Activated T-cell treated with anti-CD3 and anti-CD28 coated beads, Interleukin-2, amount 50 U/mL, for 1 hour (primary cell): Measurements from ENCODE around the gene CXXC5.
"Not testable (repeated sequence)": the region's sequence is repeated elsewhere in the genome, so short reads cannot be mapped to it uniquely, and the experiment has no call there.

ENCODE experiments used
- DNase-seq: peaks from one replicate; pipeline ENCODE4 v3.0.0-alpha.2; 2020

CXXC5 gene

DNA sequence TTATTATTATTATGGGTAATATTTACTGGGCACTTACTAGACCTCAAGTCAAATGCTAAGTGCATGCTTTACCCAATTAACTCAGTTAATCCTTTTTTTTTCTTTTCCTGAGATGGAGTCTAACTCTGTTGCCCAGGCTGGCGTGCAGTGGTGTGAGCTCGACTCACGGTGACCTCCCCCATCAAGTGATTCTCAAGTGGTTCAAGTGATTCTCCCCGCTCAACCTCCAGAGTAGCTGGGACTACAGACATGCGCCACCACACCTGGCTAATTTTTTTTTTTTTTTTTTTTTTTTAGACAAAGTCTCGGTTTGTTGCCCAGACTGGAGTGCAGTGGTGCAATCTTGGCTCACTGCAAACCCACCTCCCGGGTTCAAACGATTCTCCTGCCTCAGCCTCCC, 69.1 kb downstream of the CXXC5 start:
- no peak for DNase-seq

DNA sequence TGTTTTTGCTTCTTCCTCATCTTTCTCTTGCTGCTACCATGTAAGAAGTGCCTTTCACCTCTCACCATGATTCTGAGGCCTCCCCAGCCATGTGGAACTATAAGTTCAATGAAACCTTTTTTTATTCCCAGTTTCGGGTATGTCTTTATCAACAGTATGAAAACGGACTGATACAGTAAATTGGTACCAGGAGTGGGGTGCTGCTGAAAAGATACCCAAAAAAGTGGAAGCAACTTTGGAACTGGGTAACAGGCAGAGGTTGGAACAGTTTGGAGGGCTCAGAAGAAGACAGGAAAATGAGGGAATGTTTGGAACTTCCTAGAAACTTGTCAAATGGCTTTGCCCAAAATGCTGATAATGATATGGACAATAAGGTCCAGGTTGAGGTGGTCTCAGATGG, 70.3 kb downstream of the CXXC5 start:
- DNase-seq, result not testable (repeated sequence)

DNA sequence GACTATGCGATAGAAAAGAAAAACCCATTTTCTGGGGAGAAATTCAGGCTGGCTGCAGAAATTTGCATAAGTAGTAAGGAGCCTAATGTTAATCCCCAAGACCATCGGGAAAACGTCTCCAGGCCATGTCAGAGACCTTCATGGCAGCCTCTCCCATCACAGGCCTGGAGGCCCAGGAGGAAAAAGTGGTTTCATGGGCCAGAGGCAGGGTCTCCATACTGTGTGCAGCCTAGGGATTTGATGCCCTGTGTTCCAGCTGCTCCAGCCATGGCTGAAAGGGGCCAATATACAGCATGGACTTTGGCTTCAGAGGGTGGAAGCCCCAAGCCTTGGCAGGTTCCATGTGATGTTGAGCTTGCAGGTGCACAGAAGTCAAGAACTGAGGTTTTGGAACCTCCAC, 71.8 kb downstream of the CXXC5 start:
- not testable (repeated sequence) for DNase-seq

DNA sequence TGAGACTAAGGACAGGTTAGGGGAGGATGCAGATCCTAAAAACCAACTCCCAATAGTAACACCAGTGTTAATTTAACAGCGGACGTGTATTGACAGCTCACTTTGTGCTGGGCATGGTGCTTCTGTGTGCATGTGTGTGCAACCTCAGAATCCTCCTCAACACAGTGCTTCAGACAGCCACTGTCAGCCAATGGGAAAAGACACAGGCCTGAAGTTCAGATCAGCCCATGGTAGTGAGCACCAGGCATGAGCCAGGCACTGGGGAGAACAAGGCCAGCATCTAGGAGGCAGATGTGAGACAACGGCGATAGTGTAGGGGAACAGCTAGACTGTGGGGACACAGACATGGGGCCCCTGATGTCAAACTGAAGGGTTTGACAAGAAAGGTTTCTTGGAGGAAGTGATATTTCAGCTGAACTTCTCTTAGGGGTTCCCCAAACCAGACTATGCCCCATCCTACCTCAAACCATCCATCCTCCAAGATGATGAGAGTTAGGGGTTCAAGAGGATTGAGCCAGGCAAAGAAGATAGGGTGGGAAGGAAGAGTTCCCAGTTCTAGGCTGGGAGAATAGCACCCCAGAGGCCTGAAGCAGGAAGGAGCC, 75.9 kb downstream of the CXXC5 start:
- no peak for DNase-seq

DNA sequence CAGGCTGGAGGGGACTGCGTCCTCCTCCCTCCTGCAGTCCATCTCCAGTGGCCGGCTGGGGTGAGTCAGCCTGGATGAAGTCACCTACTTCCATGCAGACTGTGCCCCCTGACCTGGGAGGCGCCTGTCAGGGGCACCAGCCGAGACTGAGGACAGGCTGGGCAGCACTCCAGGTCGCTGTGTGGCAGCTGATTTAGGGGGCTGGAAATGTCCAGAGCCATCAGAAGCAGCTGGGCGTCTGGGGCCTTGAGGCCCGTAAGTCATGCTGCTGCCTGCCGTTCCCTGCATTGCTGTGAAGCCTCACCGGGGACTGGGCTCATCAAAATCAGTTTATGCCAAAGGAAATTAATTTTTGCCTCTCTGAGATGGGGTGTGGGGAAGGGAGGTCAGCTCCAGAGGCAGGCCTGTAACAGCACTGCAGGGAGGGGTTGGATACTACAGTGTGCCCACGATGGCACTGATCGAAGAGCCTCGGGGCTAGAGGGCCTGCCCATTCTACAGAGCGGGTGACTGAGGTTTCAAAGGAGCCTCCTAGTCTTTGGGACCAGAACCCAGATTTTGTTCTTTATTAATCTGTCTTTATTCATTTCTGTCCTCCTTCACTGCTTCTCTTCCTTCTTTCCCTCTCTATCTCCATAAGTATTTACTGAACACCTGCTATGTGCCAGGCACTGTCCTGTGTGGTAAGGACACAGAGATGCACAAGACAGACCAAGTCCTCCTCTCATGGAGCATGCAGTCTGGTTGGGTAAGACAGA, 77.1 kb downstream of the CXXC5 start:
- no peak for DNase-seq

DNA sequence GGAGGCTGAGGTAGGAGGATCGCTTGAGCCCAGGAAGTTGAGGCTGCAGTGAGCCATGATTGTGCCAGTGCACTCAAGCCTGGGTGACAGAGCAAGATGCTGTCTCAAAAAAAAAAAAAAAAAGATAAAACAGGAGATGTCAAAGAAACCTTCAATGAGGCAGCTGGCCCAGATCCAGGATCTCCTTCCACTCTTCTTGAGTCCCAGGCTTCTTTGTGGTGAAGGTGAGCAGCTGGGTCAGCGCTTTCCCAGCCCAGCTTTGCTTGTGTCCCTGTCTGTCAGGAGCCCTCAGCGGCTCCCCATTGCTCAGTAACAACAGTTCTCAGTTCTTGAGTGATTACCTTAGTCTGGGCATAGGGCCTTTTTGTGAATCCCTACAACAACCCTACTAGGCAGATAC, 78.1 kb downstream of the CXXC5 start:
- DNase-seq, result no peak

DNA sequence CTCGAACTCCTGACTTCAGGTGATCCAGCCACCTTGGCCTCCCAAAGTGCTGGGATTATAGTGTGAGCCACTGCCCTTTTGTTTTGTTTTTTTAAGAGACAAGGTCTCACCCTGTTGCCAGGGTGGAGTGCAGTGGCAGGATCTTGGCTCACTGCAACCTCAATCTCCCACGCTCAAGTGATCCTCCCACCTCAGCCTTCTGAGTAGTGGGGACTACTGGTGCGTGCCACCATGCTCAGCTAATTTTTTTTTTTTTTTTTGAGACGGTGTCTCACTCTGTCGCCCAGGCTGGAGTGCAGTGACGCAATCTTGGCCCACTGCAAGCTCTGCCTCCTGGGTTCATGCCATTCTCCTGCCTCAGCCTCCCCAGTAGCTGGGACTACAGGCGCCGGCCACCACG, 79.5 kb downstream of the CXXC5 start:
- DNase-seq, result not testable (repeated sequence)

DNA sequence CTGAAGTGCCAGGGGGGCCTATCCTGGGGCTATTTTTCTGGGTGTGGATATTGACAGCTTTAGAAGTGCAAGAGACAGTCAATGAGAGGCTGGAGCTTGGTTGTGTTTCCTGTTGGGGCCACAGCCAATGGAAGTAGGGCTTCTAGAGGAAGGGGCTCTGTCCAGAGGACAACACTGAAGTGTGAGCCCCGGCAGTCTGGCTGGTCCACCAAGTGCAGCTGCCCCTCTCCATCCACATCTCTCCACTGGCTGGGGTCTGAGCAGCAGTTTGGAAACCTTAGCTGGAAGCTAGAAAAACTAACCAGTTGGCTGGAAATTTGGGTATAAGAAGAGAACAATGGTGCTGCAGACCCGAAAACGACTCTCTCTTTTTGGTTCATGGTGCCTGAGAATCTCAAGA, 83.1 kb downstream of the CXXC5 start:
- no peak for DNase-seq

DNA sequence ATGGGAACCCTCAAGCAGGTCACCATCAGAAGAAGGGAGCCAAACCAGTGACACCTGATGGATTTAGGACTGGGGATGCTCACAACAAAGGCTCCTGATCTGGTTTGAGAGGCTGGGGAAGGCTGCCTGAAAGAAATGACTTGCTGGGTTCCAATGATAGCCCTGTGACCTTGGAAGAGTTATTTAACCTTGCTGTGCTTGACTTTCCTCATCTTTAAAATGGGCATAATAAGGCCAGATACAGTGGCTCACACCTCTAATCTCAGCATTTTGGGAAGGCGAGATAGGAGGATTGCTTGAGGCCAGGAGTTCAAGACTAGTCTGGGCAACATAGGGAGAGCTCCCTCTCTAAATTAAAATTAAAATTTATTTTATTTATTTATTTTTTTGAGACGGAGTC, 83.9 kb downstream of the CXXC5 start:
- no peak for DNase-seq

DNA sequence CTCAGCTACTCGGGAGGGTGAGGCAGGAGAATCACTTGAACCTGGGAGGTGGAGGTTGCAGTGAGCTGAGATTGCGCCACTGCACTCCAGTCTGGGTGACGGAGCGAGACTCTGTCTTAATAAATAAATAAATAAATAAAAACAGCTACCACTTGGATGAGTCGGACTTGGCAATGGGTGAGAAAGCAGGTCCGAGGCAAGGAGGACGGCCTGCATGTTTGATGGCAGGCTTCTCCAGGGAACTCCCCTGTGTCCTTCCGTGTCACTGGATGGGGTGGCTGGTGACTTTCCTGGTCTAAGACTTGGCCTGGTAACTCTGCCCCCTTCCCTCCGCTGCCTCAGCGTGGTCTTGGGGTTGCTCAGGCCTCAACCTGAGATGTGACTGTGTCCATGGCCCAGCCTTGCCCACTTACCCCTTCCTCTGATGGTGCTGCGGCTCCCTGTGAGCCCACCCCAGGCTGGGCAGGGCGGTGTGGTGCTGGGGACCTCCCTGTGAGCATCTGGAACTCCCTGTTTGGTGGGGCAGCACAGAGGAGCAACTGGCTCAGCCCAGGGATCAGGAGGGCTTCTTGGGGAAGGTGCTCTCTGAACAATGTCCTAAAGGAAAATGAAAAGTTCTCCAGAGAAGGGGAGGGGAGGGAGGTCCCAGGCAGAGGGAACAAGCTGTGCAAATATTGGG, 85.0 kb downstream of the CXXC5 start:
- DNase-seq, result no peak
